Vagina (tissue), 2 donors: ENCODE results near the gene KLF6. TPM values are rescaled to one million over a fixed set of nuclear protein-coding genes. Genes with fewer than 3 reads are reported as not detected.

ENCODE experiments used
- DNase-seq, 2 donors: peaks; one replicate each; pipeline ENCODE4 v3.0.0-alpha.2; 2017; ENCODE audit errors: extremely low spot score in 2 of 2
- H3K27ac ChIP-seq: fragments of 200-600 bp; sonication (generic); one replicate; pipeline ENCODE4 v1.5.1; 2019
- H3K27me3 ChIP-seq: fragments of 200-600 bp; sonication (generic); one replicate; pipeline ENCODE4 v1.5.1; 2019
- H3K36me3 ChIP-seq, 2 donors: fragments of 200-600 bp; sonication (generic); one replicate each; pipeline ENCODE4 v1.5.1; 2017 to 2019
- H3K4me1 ChIP-seq: fragments of 200-600 bp; sonication (generic); one replicate; pipeline ENCODE4 v1.5.1; 2019
- H3K4me3 ChIP-seq, 2 donors: fragments of 200-600 bp; sonication (generic); 1 replicate in 1 of 2; 2 replicates in 1 of 2; pipeline ENCODE4 v1.5.1; 2016 to 2019
- H3K9me3 ChIP-seq: fragments of 200-600 bp; sonication (generic); one replicate; pipeline ENCODE4 v1.5.1; 2019
- CTCF ChIP-seq, 3 experiments: fragments of 450-650 bp in 2 of 3; fragments of 200-600 bp in 1 of 3; sonication (generic) in 1 of 3; IDR thresholded peaks; one replicate each; pipeline ENCODE4 v1.5.1; 2017 to 2019; ENCODE audit warnings: antibody characterized with exemption in 3 of 3, mild to moderate bottlenecking in 2 of 3, moderate library complexity in 2 of 3
- POLR2A ChIP-seq, 2 donors: fragments of 450-650 bp; IDR thresholded peaks; one replicate each; pipeline ENCODE4 v1.6.1; 2017; ENCODE audit warnings: antibody characterized with exemption in 2 of 2, mild to moderate bottlenecking in 2 of 2, moderate library complexity in 2 of 2
- POLR2AphosphoS5 ChIP-seq, 2 donors: sonication (generic); formaldehyde crosslinking; IDR thresholded peaks; one replicate each; pipeline ENCODE4 v1.9.0; 2017; ENCODE audit warnings: antibody characterized with exemption in 2 of 2, mild to moderate bottlenecking in 2 of 2, low read depth in 1 of 2; ENCODE audit not compliant: insufficient read depth in 1 of 2
- intact Hi-C: fragments of 100-400 bp; cut with DNase I; formaldehyde crosslinking; loops from one replicate; pipeline ENCODE4 v1.15.1; 2023
- total RNA-seq: library from RNA; depleted of rRNA; stranded (reverse); fragments of >200 nt; gene quantifications from one replicate; pipeline ENCODE4 v1.2.3, GENCODE V29; 2016

The KLF6 gene
- total RNA-seq = 145 TPM

GRCh38 chr10:3784510-3785250 is at the start of gene KLF6:
Gene KLF6, minus strand, starts transcription at chr10:3785209. Its CDS starts 195 bp downstream, at chr10:3785014.
- peaks cover 4% of the 10 kb centered on the region for H3K9me3 ChIP-seq
- H3K27me3 ChIP-seq = no peaks in the 10 kb centered on the region
- peak in 1 of 2 donors; percentile 85 for DNase-seq
- H3K4me3 ChIP-seq = peak within 1 kb of the TSS; percentile 76 to 87
- intact Hi-C loops = loop anchor here (2.0 to 10.0 kb wide), 5 partner anchors 66 to 880 kb away; no protein-coding TSS in a partner anchor
- peaks cover 10 to 22% of the 10 kb centered on the region in 2 donors for H3K36me3 ChIP-seq
- peak within 1 kb of the TSS; percentile 100 for H3K27ac ChIP-seq
- peaks cover 28% of the 10 kb centered on the region for H3K4me1 ChIP-seq
- no peak for TF ChIP-seq CTCF (IDR thresholded peaks at IDR 0.05)
- TF ChIP-seq POLR2A (IDR thresholded peaks at IDR 0.05) = peak; percentile 28 to 81
- peak in 1 of 2 donors; percentile 90 for TF ChIP-seq POLR2AphosphoS5 (IDR thresholded peaks at IDR 0.05; ENCODE audit: insufficient read depth in 1 of 2, low read depth in 1 of 2)

GRCh38 chr10:3834404-3834803 is 49.4 kb upstream of the KLF6 start:
- Histone ChIP-seq H3K36me3 (no peaks in the 10 kb centered on the region), H3K4me1 (peaks cover 15% of the 10 kb centered on the region), H3K27ac (no peak overlapping the region), H3K4me3 (no peak overlapping the region), H3K27me3 (no peaks in the 10 kb centered on the region), H3K9me3 (no peaks in the 10 kb centered on the region)
- DNase-seq = no peak
- intact Hi-C loops = no loop called here
- TF ChIP-seq POLR2A (IDR thresholded peaks at IDR 0.05) (no peak), CTCF (IDR thresholded peaks at IDR 0.05) (no peak), POLR2AphosphoS5 (IDR thresholded peaks at IDR 0.05; ENCODE audit: insufficient read depth in 1 of 2, low read depth in 1 of 2) (no peak)

GRCh38 chr10:3833046-3833445 is 48.0 kb upstream of the KLF6 start:
- Histone ChIP-seq H3K27ac (no peak overlapping the region), H3K4me3 (no peak overlapping the region), H3K27me3 (no peaks in the 10 kb centered on the region), H3K9me3 (no peaks in the 10 kb centered on the region), H3K36me3 (no peaks in the 10 kb centered on the region), H3K4me1 (peaks cover 17% of the 10 kb centered on the region)
- TF ChIP-seq POLR2A (IDR thresholded peaks at IDR 0.05) (no peak), CTCF (IDR thresholded peaks at IDR 0.05) (no peak), POLR2AphosphoS5 (IDR thresholded peaks at IDR 0.05; ENCODE audit: insufficient read depth in 1 of 2, low read depth in 1 of 2) (no peak)
- no peak for DNase-seq
- intact Hi-C loops = no loop called here

- no peaks in the 10 kb centered on the region for H3K36me3 ChIP-seq
- H3K27me3 ChIP-seq = no peaks in the 10 kb centered on the region
- H3K9me3 ChIP-seq = no peaks in the 10 kb centered on the region
- H3K27ac ChIP-seq = no peak overlapping the region
- DNase-seq = no peak
- intact Hi-C loops = no loop called here
- peaks cover 17% of the 10 kb centered on the region for H3K4me1 ChIP-seq
- no peak overlapping the region for H3K4me3 ChIP-seq
- TF ChIP-seq CTCF (IDR thresholded peaks at IDR 0.05) = no peak
- no peak for TF ChIP-seq POLR2AphosphoS5 (IDR thresholded peaks at IDR 0.05; ENCODE audit: insufficient read depth in 1 of 2, low read depth in 1 of 2)
These were observed 47.2 kb upstream of the KLF6 start for GRCh38 chr10:3832022-3832786.
